ENCODE data around the gene JCAD.

DNA sequence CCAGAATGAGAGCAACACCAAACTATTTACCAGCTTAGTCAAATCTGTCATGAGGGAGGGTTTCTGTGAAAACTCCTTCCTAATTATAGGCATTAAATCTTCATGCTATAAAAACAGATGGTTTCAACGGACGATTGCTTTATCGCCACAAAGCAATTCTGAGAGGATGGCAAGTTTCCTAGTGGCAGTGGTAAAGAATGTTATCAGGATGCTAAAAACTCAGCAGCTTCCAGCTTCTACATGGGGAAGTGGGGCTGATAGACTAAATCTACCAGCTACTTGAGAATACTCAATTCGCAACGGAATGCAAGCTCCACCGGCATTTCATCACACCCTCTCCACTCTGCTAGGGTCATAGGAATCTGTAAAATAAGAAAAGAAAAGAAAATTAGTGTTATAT lies 41.8 kb downstream of the JCAD start:
- no peak for TF ChIP-seq POLR2AphosphoS5 (IDR thresholded peaks at IDR 0.05)
- no peak for TF ChIP-seq EP300 (IDR thresholded peaks at IDR 0.05)
- TF ChIP-seq, protein P1, sequence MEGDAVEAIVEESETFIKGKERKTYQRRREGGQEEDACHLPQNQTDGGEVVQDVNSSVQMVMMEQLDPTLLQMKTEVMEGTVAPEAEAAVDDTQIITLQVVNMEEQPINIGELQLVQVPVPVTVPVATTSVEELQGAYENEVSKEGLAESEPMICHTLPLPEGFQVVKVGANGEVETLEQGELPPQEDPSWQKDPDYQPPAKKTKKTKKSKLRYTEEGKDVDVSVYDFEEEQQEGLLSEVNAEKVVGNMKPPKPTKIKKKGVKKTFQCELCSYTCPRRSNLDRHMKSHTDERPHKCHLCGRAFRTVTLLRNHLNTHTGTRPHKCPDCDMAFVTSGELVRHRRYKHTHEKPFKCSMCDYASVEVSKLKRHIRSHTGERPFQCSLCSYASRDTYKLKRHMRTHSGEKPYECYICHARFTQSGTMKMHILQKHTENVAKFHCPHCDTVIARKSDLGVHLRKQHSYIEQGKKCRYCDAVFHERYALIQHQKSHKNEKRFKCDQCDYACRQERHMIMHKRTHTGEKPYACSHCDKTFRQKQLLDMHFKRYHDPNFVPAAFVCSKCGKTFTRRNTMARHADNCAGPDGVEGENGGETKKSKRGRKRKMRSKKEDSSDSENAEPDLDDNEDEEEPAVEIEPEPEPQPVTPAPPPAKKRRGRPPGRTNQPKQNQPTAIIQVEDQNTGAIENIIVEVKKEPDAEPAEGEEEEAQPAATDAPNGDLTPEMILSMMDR (IDR thresholded peaks at IDR 0.05): no peak
- no peak for TF ChIP-seq POLR2A (IDR thresholded peaks at IDR 0.05)

Data from suprapubic skin (tissue), 4 donors.